Measurements from ENCODE around the gene CD1E. TPM values are rescaled to one million over a fixed set of nuclear protein-coding genes. Genes with fewer than 3 reads are reported as not detected.

Gene CD1E
- total RNA-seq, 4 donors from 2014 or later: 0.88 to 2.9 (median 2.4) TPM; not detected in 1

DNA sequence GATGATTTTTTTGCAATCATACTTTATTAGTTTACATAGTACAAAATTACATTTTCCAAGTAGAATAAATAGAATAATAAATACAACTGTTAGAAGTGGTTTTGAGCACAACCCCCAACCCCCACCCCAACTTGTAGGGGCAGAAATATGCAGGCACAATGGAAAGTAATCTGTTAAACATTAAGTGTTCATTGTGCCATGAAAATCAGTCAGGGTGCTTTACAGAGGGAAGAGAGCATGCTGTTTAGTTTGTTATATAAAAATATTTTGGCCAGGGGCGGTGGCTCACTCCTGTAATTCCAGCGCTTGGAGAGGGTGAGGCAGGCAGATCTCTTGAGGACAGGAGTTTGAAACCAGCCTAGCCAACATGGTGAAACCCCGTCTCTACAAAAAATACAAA is 43.0 kb downstream of the CD1E start:
- TF ChIP-seq, protein P1, sequence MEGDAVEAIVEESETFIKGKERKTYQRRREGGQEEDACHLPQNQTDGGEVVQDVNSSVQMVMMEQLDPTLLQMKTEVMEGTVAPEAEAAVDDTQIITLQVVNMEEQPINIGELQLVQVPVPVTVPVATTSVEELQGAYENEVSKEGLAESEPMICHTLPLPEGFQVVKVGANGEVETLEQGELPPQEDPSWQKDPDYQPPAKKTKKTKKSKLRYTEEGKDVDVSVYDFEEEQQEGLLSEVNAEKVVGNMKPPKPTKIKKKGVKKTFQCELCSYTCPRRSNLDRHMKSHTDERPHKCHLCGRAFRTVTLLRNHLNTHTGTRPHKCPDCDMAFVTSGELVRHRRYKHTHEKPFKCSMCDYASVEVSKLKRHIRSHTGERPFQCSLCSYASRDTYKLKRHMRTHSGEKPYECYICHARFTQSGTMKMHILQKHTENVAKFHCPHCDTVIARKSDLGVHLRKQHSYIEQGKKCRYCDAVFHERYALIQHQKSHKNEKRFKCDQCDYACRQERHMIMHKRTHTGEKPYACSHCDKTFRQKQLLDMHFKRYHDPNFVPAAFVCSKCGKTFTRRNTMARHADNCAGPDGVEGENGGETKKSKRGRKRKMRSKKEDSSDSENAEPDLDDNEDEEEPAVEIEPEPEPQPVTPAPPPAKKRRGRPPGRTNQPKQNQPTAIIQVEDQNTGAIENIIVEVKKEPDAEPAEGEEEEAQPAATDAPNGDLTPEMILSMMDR (IDR thresholded peaks at IDR 0.05; ENCODE audit: low read depth): no peak

DNA sequence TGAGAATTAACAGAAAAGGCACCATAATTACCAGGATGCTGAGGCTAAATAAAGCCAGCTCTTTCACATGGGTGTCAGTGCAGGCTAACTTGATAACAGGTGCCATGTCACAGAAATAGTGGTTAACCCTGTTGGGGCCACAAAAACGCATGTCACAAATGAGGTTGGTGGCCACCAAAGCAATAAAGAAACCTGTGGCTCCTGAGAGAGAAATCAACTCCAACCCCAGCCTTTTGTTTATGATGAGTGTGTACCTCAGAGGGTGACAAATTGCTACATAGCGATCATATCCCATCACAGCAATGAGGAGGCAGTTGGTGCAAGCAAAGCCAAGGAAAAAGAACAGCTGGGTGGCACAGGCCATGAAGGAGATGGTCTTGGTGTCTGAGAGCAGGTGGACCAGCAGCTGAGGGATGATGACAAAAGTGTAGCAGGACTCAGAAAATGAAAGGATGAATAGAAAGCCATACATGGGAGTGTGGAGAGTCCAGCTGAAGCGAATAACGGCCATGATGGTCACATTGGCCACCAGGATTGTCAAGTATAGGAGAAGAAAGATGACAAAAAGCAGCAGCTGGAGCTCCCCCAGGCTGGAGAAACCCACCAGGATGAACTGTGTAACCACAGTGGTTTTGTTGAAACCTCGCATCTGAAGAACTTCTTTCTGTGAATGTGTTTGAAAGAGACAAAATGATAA is 45.3 kb downstream of the CD1E start, which contains the start of gene OR10T2:
TSS of gene OR10T2 (minus strand) at position 649 of the 697 bp plus-strand sequence. CDS start at position 649, 0 bp downstream.
- TF ChIP-seq, protein P1 (IDR thresholded peaks at IDR 0.05; ENCODE audit: low read depth): no peak

DNA sequence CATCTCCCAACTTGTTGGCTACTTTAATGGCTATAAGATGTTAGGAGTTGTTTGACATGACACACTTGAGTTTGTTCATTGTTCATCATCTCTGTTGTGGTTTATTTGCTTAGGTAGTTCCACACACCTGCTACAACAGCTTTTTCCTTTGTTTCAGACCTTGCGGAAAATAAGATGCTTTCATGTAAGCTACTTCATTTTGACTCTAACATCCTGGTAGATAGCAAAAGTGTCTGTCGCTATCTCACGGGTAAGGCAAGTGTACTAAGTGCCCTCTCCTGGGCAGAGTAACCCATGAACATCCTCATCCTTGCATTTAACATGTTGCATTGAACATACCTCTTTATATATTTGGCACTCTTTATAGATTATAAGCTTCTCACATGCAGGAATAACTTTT is 47.2 kb downstream of the CD1E start:
- TF ChIP-seq, protein P1 (IDR thresholded peaks at IDR 0.05; ENCODE audit: low read depth): no peak

DNA sequence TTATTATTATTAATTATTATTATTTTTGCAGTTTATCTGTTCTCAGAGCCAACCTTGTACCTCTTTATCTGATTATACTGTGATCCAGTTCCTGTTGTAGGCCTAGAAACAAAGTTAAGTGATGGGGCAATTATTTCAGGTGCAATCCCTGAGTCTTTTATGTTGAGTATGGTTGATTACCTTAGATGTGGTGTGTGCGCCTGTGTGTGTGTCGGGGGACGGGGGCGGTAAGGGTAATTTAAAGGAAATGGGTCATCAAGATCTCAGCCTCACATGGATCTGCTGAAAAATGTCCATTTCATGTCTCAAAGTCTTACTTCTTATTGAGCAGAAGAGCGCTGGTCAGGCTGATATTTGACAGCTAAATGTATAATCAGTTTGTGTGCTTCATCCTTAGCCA is 53.4 kb downstream of the CD1E start:
- TF ChIP-seq, protein P1 (IDR thresholded peaks at IDR 0.05; ENCODE audit: low read depth): no peak

Other genes with a start within 250 kb of the CD1E start
- gene CD1D, start 173.0 kb upstream of the CD1E start, total RNA-seq: 10 to 100 TPM in 1 of 4 donors, 1 to 10 TPM in 1, under 1 TPM in 2; 0.38 to 11.2 (median 1.5) TPM
- under 1 TPM in 1 of 4 donors, not detected in 3; 0.34 TPM for gene CD1A, start 99.5 kb upstream of the CD1E start, total RNA-seq
- gene CD1C, start 64.0 kb upstream of the CD1E start, total RNA-seq: 1 to 10 TPM in 1 of 4 donors, under 1 TPM in 2, not detected in 1; 0.49 to 7.6 (median 0.66) TPM
- 1 to 10 TPM in 1 of 4 donors, not detected in 3; 1.9 TPM for gene CD1B, start 22.4 kb upstream of the CD1E start, total RNA-seq
- not detected for gene OR10T2, start 45.6 kb downstream of the CD1E start, total RNA-seq
- gene OR10K2, start 72.3 kb downstream of the CD1E start, total RNA-seq: not detected
- not detected for gene OR10K1, start 107.9 kb downstream of the CD1E start, total RNA-seq
- not detected for gene OR10R2, start 118.3 kb downstream of the CD1E start, total RNA-seq
- not detected for gene OR6Y1, start 200.5 kb downstream of the CD1E start, total RNA-seq
- gene OR6P1, start 216.7 kb downstream of the CD1E start, total RNA-seq: not detected
- not detected for gene OR10X1, start 226.0 kb downstream of the CD1E start, total RNA-seq

Data from subcutaneous adipose tissue (tissue), 4 donors.